Right lobe of liver (tissue), 4 donors: ENCODE results near the gene PRKN.

Source experiments
- CTCF ChIP-seq, 4 donors: fragments of 200-600 bp in 3 of 4; fragments of 450-650 bp in 1 of 4; IDR thresholded peaks; one replicate each; pipeline versions ENCODE4 v1.5.1 to v1.8.0; 2016 to 2022; ENCODE audit warnings: antibody characterized with exemption in 4 of 4, mild to moderate bottlenecking in 2 of 4
- POLR2A ChIP-seq: fragments of 450-650 bp; IDR thresholded peaks from one replicate; pipeline ENCODE4 v1.6.1; 2017; ENCODE audit warnings: antibody characterized with exemption, mild to moderate bottlenecking
- donor health status: DM: no; HTN: no; CAD: no.
- donor health status: DM: no; HTN: no; CAD: no.
- donor health status: DM: no; HTN: yes; CAD: no.

GRCh38 chr6:161954699-161955276 is 772.8 kb downstream of the PRKN start:
- TF ChIP-seq CTCF (IDR thresholded peaks at IDR 0.05) = no peak
- no peak for TF ChIP-seq POLR2A
